Measurements from ENCODE around the gene NSD2.

GRCh38 chr4:1852904-1853623 lies 18.1 kb upstream of the NSD2 start:
- TF ChIP-seq CTCF (IDR thresholded peaks at IDR 0.05) = no peak
- TF ChIP-seq POLR2A (IDR thresholded peaks at IDR 0.05) = no peak

Measured in right lobe of liver (tissue), 4 donors.